ENCODE results near the gene SETD1B. TPM values are rescaled to one million over a fixed set of nuclear protein-coding genes. Genes with fewer than 3 reads are reported as not detected.
"Not testable (repeated sequence)": the region's sequence is repeated elsewhere in the genome, so short reads cannot be mapped to it uniquely, and the experiment has no call there.

The SETD1B gene
- total RNA-seq (10 to 100 TPM; 92.8 to 93.8 TPM), polyA plus RNA-seq (1 to 10 TPM in 2 of 3 donors, under 1 TPM in 1; 0.98 to 3.7 (median 2.8) TPM), total RNA-seq (22.3 to 138 (median 88.1) reads per million in 6 experiments)

DNA sequence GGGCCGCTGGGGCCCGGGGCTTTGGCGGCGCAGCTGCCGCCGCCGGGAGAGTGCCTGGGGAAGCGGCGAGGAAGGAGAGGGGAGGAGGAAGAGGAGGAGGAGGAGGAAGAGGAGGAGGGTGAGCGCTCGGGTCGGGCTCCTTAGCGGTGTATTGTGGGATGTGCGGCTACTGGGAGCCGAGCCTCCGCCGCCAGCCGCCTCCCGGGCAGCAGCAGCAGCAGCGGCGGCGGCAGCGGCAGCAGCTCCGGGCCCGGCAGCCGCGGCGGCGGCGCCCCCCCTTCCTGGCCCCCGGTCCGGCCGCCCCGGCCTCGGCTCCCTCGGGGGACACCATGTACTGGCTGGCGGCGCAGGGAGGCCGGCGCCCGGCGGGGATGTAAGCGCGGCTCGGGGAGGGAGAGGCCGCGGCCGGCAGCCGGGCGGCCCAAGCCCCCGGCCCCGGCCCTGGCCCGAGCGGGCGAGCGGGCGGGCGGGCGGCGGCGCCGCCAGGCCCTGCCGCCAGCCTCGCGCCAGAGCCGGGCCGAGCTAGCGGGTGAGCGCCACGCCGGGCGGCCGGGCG, at the start of gene SETD1B:
SETD1B (plus strand) TSS at position 149 of the 556 bp plus-strand sequence. CDS start 729 bp downstream, outside the sequence.
- no peaks in the 10 kb centered on the region for H3K27me3 Mint-ChIP-seq
- DNase-seq = peak; percentile 37 to 74 (median 56)
- ATAC-seq = peak in 1 of 2 donors; percentile 4
- peaks cover 25 to 42% (median 35%) of the 10 kb centered on the region in 4 donors for H3K4me1 Mint-ChIP-seq
- peaks cover 4 to 31% (median 5%) of the 10 kb centered on the region in 3 donors for H3K36me3 Mint-ChIP-seq
- peaks cover 0 to 2% (median 0%) of the 10 kb centered on the region in 9 donors for H3K9me3 Mint-ChIP-seq
- H3K27ac Mint-ChIP-seq = peak within 1 kb of the TSS; percentile 99 to 100 (median 99)
- POLR2A ChIA-PET = interaction anchor here (0.6 to 37.3 kb wide), 12 partner anchors 1 to 675 kb away, joined by 3 to 2517 read pairs (median 4); partner anchors contain the start of genes MLXIP, PSMD9, RHOF and SETD1B
- peak within 1 kb of the TSS; percentile 92 to 100 (median 99) for H3K4me3 Mint-ChIP-seq

DNA sequence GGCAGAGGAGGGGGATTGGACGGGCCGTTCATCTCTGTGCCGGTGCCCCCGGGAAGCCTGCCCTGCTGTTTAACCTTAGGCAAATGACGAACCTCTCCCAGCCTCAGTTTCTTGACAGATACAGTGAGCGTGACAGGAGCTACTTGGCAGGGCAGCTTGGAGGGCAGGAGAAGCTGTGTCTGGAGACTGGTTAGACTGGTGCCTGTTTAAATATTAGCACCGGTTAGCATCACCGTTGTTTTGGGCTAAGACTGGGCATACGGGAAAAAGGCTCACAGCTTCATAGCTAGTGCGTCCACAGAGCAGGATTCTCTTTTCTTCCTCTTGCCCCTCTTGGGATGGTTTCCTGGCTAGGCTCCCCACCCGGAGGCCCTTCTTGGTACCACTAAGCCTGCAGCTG, 49.0 kb upstream of the SETD1B start:
- ATAC-seq (no peak), DNase-seq (no peak)
- Mint-ChIP-seq H3K4me1 (peaks cover 11 to 18% (median 14%) of the 10 kb centered on the region in 4 donors), H3K9me3 (no peaks in the 10 kb centered on the region), H3K27ac (peak overlapping the region in 1 of 10 donors; percentile 3), H3K27me3 (no peaks in the 10 kb centered on the region), H3K36me3 (peaks cover 0 to 6% (median 0%) of the 10 kb centered on the region in 3 donors), H3K4me3 (no peak overlapping the region)
- POLR2A ChIA-PET = interaction anchor here (0.5 kb wide), 1 partner anchor 293 kb away, joined by 3 read pairs; no protein-coding TSS in a partner anchor

DNA sequence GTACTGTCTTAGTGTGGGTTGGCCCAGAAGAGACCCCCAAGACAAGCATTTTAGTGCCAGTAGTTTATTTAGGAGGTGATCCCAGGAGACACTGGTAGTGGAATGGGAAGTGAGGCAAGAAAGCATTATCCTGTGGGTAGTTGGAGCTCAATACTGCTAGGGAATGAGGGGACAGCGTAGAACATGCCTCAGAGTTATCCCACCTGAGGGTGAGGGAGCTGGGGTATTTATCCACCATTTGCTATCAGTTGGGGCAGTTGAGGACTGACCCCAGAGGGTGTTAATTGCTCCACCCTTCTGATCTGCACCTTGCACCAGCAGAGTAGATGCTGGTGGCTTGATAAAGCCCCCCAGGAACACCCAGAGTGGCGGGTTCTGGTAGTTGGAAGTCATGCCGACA, 48.2 kb upstream of the SETD1B start:
- POLR2A ChIA-PET = no interaction called here
- H3K9me3 Mint-ChIP-seq = no peaks in the 10 kb centered on the region
- peaks cover 10 to 15% (median 13%) of the 10 kb centered on the region in 4 donors for H3K4me1 Mint-ChIP-seq
- no peaks in the 10 kb centered on the region for H3K27me3 Mint-ChIP-seq
- ATAC-seq (no peak), DNase-seq (no peak)
- H3K4me3 Mint-ChIP-seq = no peak overlapping the region
- peaks cover 0 to 6% (median 0%) of the 10 kb centered on the region in 3 donors for H3K36me3 Mint-ChIP-seq
- peak overlapping the region in 1 of 10 donors; percentile 38 for H3K27ac Mint-ChIP-seq

DNA sequence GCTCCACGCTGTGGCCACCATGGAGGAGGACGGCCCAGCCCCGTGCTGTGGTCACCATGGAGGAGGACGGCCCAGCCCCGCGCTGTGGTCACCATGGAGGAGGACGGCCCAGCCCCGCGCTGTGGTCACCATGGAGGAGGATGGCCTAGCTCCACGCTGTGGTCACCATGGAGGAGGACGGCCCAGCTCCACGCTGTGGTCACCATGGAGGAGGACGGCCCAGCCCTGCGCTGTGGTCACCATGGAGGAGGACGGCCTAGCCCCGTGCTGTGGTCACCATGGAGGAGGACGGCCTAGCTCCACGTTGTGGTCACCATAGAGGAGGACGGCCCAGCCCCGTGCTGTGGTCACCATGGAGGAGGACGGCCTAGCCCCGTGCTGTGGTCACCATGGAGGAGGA, 45.3 kb upstream of the SETD1B start:
- H3K9me3 Mint-ChIP-seq, H3K27me3 Mint-ChIP-seq, ATAC-seq, H3K36me3 Mint-ChIP-seq, DNase-seq, H3K27ac Mint-ChIP-seq, H3K4me3 Mint-ChIP-seq: not testable (repeated sequence)
- H3K4me1 Mint-ChIP-seq = peaks cover 10 to 15% (median 11%) of the 10 kb centered on the region in 4 donors
- POLR2A ChIA-PET = interaction anchor here (0.6 to 0.7 kb wide), 2 partner anchors 13 to 379 kb away, joined by 3 to 4 read pairs; no protein-coding TSS in a partner anchor

DNA sequence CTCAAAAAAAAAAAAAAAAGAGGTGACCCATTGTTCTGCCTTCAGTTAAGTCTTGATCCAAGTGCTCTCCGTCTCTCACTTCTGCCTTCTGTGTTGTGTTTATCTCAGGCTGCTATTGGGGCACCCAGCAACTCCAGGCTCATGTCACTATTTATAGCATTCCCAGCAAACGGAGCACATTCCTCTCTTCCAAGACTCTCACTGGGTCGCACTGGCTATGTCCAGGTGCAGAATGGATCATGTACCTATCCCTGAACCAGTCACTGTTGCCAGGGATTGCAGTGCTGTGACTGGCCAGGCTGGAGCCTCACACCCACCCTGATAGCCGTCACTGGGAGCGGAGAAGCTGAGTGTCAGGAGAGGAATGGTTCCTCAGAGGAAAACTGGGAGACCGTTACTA, 41.5 kb upstream of the SETD1B start:
- H3K36me3 Mint-ChIP-seq = peaks cover 0 to 4% (median 0%) of the 10 kb centered on the region in 3 donors
- DNase-seq (no peak), ATAC-seq (no peak)
- POLR2A ChIA-PET = no interaction called here
- H3K9me3 Mint-ChIP-seq = no peaks in the 10 kb centered on the region
- H3K4me1 Mint-ChIP-seq = no peaks in the 10 kb centered on the region
- no peak overlapping the region for H3K4me3 Mint-ChIP-seq
- no peaks in the 10 kb centered on the region for H3K27me3 Mint-ChIP-seq
- peak overlapping the region in 2 of 10 donors; percentile 34 to 69 for H3K27ac Mint-ChIP-seq

DNA sequence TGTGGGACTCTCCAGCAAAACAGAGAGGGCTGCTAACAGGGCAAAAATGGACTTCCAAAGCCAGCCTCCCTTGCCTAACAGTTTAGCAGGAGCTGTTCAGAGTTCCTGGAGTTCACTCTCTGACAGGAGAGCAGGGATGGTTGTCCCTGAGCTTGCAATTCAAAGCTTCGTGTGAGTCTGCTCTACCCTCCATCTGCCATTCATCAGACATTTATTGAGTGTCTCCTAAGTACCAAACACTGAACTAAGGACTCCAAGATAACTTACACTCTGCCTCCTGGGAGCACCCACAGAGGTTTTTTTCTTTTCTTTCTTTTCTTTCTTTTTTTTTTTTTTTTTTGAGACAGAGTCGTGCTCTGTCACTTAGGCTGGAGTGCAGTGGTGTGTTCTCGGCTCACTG, 39.0 kb upstream of the SETD1B start:
- H3K4me3 Mint-ChIP-seq = no peak overlapping the region
- H3K27ac Mint-ChIP-seq = no peak overlapping the region
- DNase-seq (no peak), ATAC-seq (no peak)
- no peaks in the 10 kb centered on the region for H3K4me1 Mint-ChIP-seq
- H3K36me3 Mint-ChIP-seq = peaks cover 0 to 2% (median 0%) of the 10 kb centered on the region in 3 donors
- POLR2A ChIA-PET = interaction anchor here (0.5 kb wide), 1 partner anchor 321 kb away, joined by 3 read pairs; no protein-coding TSS in a partner anchor
- no peaks in the 10 kb centered on the region for H3K9me3 Mint-ChIP-seq
- no peaks in the 10 kb centered on the region for H3K27me3 Mint-ChIP-seq

DNA sequence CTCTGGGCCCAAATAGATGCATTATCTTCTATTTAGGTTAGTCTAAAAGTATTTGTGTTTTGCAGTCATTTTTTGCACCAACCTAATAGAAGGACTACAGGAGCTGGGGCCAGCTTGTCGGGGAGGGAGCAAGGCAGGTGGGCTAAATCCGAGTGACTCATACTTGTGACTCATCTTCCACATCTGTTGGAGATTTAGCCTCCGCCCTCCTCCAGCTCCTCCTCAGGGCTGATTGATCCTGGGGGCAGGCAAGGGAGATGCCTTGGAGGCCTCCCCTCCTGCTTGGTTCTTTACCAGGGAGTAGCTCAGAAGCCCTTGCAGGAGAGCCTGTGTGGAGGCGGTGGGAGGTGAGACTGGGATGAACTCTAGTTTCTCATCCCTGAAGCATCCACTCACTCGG, 38.2 kb upstream of the SETD1B start:
- ATAC-seq (no peak), DNase-seq (no peak)
- H3K4me1 Mint-ChIP-seq = no peaks in the 10 kb centered on the region
- POLR2A ChIA-PET = interaction anchor here (0.5 to 0.8 kb wide), 3 partner anchors 77 to 263 kb away, joined by 3 to 12 read pairs (median 3); no protein-coding TSS in a partner anchor
- no peak overlapping the region for H3K27ac Mint-ChIP-seq
- H3K36me3 Mint-ChIP-seq = peaks cover 0 to 2% (median 0%) of the 10 kb centered on the region in 3 donors
- no peak overlapping the region for H3K4me3 Mint-ChIP-seq
- no peaks in the 10 kb centered on the region for H3K9me3 Mint-ChIP-seq
- H3K27me3 Mint-ChIP-seq = no peaks in the 10 kb centered on the region

DNA sequence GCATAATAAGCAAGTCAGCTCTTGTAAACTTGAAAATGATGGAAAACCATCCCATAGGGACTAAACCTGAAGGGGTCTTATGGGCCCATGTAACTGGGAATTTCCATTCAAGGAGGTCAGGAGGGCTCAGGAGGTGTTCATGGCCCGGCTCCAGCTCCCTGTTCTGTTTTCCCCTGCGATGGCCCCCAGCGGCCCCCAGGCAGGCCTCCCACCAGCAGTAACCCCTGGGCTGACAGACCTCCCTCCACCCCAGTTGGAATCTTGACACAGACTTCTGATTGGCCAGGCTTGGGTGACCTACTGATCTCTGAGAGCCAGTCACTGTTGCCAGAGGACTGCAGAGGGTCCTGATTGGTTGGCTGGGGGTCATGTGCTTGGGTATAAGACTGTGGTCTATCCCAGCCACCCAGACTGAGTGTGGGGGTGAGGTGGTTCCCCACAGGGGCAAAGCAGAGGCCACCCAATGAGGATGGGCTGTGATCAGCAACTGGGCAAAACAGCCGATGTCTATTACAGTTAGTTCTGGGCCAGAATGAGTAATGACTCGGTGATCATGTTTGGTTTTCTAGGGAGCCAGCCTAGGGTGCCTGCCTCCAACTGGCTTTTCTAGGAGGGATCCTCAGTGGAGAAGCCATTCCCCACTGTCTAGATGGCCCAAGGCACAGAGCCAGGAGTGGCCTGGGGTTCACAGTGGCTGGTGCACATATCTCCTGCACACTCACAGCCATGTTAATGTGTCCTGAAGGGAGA, 37.3 kb upstream of the SETD1B start:
- ATAC-seq = no peak
- no peak for DNase-seq
- POLR2A ChIA-PET = interaction anchor here (0.8 kb wide), 1 partner anchor 78 kb away, joined by 3 read pairs; no protein-coding TSS in a partner anchor
- Mint-ChIP-seq H3K4me1 (no peaks in the 10 kb centered on the region), H3K36me3 (peaks cover 0 to 2% (median 0%) of the 10 kb centered on the region in 3 donors), H3K4me3 (no peak overlapping the region), H3K27ac (no peak overlapping the region), H3K27me3 (no peaks in the 10 kb centered on the region), H3K9me3 (no peaks in the 10 kb centered on the region)

DNA sequence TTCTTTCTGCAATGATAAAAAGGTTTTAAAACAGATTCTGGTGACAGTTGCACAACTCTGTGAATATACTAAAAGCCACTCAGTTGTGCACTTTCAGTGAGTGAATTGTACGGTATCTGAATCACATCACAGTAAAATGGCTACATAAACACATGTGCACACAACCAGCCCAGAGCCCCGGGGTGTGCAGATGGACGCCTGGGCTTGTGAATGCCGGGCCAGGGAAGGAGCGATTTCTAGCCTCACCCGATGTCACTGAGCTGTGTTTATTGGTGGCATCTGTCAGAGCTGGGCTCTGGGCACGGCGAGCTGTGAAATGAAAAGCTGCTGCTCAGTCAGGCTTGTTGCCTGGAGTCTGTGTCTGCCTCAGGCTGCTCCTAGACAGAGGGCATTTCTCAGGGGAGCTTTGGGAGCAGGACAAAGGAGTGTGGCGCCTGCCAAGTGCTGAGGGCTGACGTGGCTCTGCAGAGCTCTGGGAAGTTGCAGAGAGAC, 36.2 kb upstream of the SETD1B start:
- Mint-ChIP-seq H3K4me1 (no peaks in the 10 kb centered on the region), H3K4me3 (no peak overlapping the region), H3K27me3 (no peaks in the 10 kb centered on the region), H3K36me3 (peaks cover 0 to 2% (median 0%) of the 10 kb centered on the region in 3 donors), H3K9me3 (no peaks in the 10 kb centered on the region), H3K27ac (no peak overlapping the region)
- POLR2A ChIA-PET = no interaction called here
- DNase-seq (no peak), ATAC-seq (no peak)

DNA sequence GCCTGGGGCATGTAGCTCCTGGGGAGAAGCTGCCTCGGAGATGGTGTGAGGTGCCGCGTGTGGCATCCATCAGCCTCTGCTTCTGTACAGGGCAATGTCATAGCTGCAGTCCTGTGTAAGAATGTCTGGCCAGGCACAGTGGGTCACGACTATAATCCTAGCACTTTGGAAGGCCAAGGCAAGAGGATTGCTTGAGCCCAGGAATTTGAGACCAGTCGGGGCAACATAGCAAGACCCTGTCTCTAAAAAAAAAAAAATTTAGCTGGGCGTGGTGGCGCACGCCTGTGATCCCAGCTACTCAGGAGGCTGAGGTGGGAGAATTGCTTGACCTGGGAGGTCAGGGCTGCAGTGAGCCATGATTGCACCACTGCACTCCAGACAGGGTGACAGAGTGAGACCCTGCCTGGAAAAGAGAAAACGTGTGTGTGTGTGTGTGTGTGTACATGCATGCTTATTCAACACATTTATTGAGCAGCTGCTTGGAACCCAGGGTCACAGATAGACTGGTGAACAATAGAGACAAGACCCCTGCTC, 34.4 kb upstream of the SETD1B start:
- Mint-ChIP-seq H3K9me3 (no peaks in the 10 kb centered on the region), H3K27ac (peak overlapping the region in 1 of 10 donors; percentile 67), H3K27me3 (no peaks in the 10 kb centered on the region), H3K36me3 (peaks cover 0 to 2% (median 0%) of the 10 kb centered on the region in 3 donors), H3K4me3 (no peak overlapping the region), H3K4me1 (peaks cover 3 to 14% (median 8%) of the 10 kb centered on the region in 4 donors)
- POLR2A ChIA-PET = interaction anchor here (0.6 to 1.8 kb wide), 5 partner anchors 23 to 1149 kb away, joined by 3 to 7 read pairs (median 3); partner anchors contain the start of gene RHOF
- DNase-seq (no peak), ATAC-seq (no peak)

DNA sequence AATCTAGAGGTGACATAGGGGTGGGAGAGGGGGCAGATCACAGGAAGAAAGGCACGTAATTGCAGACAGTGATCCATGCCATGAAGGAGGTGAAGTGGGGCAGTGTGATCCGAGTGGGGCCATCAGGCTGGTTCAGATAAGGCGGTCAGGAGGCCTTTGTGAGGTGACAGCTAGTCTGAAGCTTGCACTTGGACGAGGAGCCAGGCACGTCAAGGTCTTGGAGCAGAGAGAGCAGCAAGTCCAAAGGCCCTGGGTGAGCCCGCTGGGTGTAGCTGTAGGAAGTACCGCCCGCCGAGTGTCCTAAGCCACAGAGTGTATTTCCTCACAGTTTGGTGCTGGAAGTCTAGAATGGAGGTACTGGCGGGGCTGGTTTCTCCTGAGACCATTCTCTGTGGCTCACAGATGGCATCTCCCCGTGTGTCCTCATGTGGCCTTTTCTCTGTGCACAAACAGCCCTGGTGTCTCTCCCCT, 33.9 kb upstream of the SETD1B start:
- ATAC-seq (no peak), DNase-seq (no peak)
- POLR2A ChIA-PET = interaction anchor here (0.6 to 1.8 kb wide), 4 partner anchors 24 to 1150 kb away, joined by 3 to 7 read pairs (median 5); partner anchors contain the start of gene RHOF
- Mint-ChIP-seq H3K4me3 (no peak overlapping the region), H3K36me3 (peaks cover 0 to 2% (median 0%) of the 10 kb centered on the region in 3 donors), H3K9me3 (no peaks in the 10 kb centered on the region), H3K27me3 (no peaks in the 10 kb centered on the region), H3K27ac (peak overlapping the region in 3 of 10 donors; percentile 16 to 67 (median 66)), H3K4me1 (peaks cover 3 to 14% (median 8%) of the 10 kb centered on the region in 4 donors)

DNA sequence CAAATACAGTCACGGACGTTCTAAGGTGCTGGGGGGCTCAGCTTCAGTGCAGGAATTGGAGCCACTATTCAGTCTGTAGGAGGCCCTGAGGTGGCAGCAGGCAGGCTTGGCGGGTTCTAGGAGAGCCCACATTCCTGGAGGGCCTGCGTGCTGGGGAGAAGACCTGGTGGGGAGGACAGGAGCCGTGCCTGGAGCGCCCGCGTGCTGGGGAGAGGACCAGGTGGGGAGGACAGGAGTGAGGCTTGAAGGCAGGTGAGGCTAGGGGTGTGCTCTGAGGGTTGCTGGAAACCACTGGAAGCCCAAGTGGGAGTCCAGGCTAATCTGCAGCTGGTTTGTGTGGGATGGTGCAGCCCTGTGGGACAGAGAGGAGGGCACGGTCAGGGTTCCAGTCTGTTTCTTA, 33.4 kb upstream of the SETD1B start:
- H3K27me3 Mint-ChIP-seq = no peaks in the 10 kb centered on the region
- H3K27ac Mint-ChIP-seq = peak overlapping the region in 1 of 10 donors; percentile 1
- H3K4me1 Mint-ChIP-seq = peaks cover 3 to 14% (median 9%) of the 10 kb centered on the region in 4 donors
- no peaks in the 10 kb centered on the region for H3K9me3 Mint-ChIP-seq
- ATAC-seq (no peak), DNase-seq (no peak)
- H3K36me3 Mint-ChIP-seq = no peaks in the 10 kb centered on the region
- POLR2A ChIA-PET = interaction anchor here (0.6 to 1.8 kb wide), 2 partner anchors 24 to 72 kb away, joined by 7 read pairs; partner anchors contain the start of gene RHOF
- H3K4me3 Mint-ChIP-seq = no peak overlapping the region

Data from naive thymus-derived CD8-positive, alpha-beta T cell (primary cell).